HG03439 (cell line): ENCODE measurements around the gene SLC25A31.

Experiments used
- ATAC-seq: cut with Tn5 transposase; IDR thresholded peaks from one replicate; pipeline ENCODE4 v1.9.1; 2021; ENCODE audit warnings: mild to moderate bottlenecking, moderate library complexity; ENCODE audit not compliant: unreplicated experiment

SLC25A31 gene

GRCh38 chr4:127776620-127777019, 46.4 kb downstream of the SLC25A31 start:
- no peak for ATAC-seq

- ATAC-seq = no peak
These were observed 47.3 kb downstream of the SLC25A31 start for GRCh38 chr4:127777487-127777886.

DNA sequence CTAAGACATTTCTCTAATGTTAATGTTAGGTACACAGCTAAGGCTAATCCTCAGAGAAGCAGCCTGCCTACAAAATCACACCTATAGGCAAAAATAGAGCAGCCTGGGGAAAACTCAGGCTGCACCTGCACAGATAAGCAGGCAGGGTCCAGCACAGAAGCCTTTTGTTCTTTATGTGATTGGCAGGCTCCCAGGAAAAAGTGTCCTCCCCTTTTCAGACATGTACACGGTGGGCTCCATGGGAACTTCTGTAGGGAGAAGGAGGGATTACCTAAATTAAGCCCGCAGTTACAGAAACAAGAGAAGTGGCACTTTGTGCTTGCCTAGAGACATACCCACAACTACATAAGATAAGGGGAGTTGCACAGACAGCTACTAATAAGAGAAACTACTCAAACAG, 47.9 kb downstream of the SLC25A31 start:
- ATAC-seq = no peak

DNA sequence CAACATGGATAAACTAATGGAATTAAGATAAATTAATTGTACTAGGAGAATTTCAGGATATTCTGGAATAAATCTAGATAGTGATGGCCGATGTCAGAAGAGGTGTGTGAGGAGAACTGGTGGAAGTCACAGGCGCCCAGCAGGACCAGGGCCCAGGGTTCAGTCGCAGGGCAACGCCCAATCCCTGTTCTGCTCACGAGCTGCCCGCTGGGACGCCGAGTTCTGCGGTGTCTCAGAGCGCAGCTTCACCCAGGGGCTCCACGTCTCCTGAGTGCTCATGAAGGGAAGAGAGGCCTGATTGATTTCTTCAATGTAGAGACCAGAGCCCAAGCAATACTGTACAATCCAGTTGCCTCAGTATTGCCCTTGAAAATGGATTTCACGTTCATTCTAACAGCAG, 50.4 kb downstream of the SLC25A31 start:
- ATAC-seq = no peak

GRCh38 chr4:127781300-127782024, 51.3 kb downstream of the SLC25A31 start:
- peak; percentile 44 for ATAC-seq

GRCh38 chr4:127782025-127782274, 51.8 kb downstream of the SLC25A31 start:
- peak; percentile 88 for ATAC-seq

DNA sequence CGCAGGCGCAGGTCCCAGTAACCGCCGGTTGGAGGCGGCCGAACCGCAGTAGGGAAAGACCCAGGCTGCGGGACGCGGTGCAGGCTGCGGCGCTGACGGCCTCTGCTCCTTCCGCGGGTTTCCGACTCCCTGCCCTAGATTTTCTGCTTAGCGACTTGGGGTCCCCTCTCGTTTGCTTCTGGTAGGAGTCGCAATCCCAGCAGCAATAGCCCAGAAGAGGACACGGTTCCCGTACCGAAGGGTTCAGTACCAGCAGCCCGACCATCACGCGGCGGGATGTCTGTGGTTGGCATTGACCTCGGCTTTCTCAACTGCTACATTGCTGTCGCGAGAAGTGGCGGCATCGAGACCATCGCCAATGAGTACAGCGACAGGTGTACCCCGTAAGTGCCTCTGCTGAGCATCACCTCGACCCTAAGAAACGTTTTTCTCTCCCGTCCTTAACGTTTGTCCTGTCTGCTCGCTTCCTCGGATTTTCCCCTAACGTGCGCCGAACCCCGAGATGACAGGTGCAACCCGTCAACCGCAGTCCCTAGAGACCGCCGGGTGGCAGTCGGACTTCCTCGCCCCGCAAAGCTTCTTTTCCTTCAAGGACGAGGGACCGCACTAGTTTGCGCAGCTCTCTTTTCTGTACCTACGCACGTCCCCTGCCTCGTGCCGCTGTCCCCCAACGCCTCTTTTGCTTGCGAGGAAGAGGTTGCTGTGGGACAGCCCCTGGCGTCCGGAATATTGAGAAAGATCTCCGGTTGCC, 52.2 kb downstream of the SLC25A31 start, which contains the start of gene HSPA4L:
TSS of gene HSPA4L (plus strand) at position 48 of the 751 bp plus-strand sequence. CDS start at position 277, 229 bp downstream.
- peak; percentile 49 for ATAC-seq

- ATAC-seq = no peak
These were observed 53.0 kb downstream of the SLC25A31 start for GRCh38 chr4:127783026-127783769.

DNA sequence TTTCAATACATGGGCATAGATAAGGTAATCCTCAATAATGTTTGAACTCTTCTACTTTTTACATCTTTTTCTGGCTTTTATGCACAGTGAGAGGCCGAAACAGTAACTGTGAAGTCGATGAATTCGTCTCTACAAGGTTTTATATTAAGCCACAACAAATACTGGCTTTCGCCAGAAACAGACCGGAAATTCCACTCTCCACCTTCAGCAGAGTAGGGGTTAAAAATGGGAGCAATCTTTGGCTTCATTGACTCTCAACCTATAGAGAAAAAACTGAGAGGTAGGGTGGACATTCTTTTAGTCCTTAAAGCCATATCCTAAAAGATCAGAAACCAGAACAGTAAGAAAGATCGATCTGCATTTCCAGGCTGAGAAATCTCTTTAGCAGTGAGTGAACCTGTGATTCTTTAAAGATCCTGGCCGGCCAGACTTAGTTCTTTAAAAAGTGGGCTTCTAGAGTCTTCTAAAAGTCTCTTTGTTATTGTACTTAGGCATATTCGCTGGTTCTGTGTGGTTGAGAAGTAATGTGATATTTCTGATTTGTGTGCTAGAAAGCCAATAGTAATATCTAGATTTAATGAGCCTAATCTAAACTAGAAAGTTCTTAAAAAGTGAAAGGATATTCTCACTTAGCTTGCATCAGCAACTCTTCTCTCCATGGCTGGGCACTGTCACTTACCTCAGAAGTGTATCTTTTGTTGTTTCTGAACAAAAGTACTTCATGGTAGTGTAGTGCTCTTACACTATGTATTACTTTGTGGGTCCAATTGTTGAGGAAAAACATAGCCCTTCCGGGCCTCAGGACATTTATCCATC, 54.0 kb downstream of the SLC25A31 start:
- ATAC-seq = no peak

DNA sequence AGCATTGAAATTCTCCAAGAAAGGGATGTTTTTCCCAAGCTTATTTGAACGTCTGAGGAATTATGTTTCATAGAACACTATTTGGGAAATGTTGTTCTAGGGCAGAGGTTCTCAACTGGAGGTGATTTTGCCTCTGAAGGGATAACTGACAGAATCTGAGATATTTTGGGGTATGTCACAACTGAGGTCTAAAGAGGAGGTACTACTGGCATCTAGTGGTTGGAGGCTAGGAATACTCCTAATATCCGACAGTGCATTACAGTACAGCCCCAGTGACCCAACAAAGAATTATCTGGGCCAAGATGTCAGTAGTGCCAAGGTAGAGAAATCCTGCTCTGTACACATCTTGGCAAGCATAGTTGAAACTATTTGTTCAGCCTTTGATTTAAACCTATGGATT, 58.3 kb downstream of the SLC25A31 start:
- ATAC-seq = no peak

GRCh38 chr4:127791391-127791790, 61.2 kb downstream of the SLC25A31 start:
- no peak for ATAC-seq

DNA sequence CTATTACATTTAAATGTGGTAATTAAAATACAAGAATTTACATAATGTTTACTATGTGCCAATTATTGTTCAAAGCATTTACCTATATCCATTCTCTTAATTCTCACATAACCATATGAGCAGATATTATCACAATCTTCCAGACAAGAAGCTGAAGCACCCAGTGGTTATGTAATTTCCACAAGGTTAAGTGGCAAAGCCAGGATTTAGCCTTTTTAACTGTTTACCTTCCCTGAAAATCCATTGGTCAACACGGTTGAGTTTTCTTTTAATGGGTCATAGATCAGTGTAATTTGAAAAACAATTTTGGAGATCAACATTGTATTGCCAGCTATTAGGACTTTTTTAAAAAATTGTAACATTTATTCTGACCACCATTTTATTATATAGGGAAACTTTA, 63.3 kb downstream of the SLC25A31 start:
- no peak for ATAC-seq

DNA sequence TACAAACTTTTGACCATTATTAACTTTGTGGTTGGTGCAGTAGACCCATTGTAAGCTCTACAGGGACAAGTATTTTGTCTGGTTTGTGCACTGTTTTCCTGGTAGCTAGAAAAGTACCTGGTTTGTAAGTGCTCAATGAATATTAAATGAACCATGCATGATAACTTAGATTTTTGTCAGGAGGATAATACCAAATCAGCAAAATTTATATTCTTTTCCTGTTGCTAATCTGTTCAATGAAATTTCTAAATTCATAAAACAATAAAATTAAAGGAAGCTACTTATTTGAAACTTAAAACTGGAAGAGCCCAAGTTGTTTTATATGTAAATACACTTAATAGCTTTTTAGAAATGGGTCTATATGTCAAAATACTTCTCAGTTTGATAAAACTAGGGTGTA, 69.5 kb downstream of the SLC25A31 start:
- no peak for ATAC-seq

GRCh38 chr4:127809173-127809800, 79.1 kb downstream of the SLC25A31 start:
- ATAC-seq = no peak

DNA sequence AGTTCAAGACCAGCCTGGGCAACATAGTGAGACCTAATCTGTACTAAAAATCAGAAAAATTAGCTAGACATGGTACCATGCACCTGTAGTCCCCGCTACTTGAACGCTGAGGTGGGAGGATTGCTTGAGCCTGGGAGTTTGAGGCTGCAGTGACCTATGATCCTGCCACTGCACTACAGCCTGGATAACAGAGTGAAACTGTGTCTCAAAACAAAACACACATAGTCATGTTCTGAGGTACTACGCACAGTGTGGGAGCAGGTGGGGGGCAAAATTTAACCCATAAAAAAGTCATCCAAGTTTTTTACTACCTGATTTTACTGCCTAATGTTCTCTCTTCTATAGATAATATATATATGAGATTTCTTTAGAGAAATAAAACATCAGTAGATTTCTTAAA, 80.4 kb downstream of the SLC25A31 start:
- no peak for ATAC-seq

DNA sequence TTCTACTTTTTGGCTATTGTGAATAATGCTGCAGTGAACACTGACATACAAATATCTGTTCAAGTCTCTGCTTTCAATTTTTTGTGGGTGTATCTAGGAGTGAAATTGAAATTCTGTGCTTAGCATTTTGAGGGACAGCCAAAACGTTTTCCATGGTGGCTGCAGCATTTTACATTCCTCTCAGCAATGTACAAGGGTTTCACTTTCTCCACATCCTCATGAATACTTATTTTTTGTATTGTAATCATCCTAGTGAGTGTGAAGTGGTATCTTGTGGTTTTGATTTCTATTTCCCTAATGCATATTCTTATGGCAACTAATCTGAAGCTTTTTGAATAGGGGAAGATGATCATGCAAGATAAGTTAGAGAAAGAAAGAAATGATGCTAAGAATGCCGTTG, 92.2 kb downstream of the SLC25A31 start:
- no peak for ATAC-seq
